Activated T-helper 1 cell treated with anti-CD3 and anti-CD28 coated beads, Interleukin-2, amount 50 U/mL, for 16 hours (primary cell): Measurements from ENCODE around the gene ESYT3.
A peak's percentile ranks its signal among the peaks of the same experiment; 100 is the strongest.
"Not testable (repeated sequence)": the region's sequence is repeated elsewhere in the genome, so short reads cannot be mapped to it uniquely, and the experiment has no call there.

Experiments
- DNase-seq, 2 donors: peaks; one replicate each; pipeline ENCODE4 v3.0.0-alpha.2; 2020; ENCODE audit warnings: low read depth in 1 of 2, low spot score in 1 of 2

ESYT3 gene

DNA sequence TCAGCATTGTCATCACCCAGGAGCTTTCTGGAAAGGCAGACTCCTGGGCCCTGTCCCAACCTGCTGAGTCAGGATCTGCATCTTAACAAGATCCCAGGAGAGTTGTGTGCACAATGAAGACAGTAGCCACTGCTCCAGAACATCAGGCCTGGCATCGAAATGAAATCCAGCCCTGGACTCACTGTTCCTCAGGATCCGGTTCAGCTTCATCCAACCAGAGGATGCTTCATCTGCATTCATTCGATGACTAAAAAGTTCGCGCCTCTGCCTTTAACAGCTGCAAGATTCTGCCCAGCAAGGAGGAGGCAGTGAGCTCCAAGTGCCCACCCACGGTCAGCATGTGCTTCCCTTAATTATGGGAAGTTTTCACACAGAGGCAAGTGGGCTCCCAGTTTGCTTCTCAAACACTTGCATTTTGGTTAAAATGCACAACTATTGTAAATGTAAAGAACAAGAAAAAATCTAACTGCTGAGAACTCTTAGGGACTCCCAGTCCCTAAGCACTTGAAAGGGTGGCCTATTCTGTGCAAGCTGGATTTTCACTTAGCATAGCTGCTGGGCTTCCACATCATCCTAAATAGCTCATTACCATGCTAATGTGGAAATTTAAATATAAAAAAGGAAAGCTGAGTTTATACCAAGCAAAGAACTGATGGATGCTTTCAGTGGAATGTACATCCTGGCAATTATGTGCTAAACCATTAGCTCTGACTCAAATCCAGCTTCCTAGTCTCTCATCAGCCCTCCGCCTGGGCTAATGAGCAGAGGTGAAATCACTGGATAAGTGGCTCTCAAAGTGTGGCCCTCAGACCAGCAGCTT lies 25.5 kb upstream of the ESYT3 start:
- no peak for DNase-seq

DNA sequence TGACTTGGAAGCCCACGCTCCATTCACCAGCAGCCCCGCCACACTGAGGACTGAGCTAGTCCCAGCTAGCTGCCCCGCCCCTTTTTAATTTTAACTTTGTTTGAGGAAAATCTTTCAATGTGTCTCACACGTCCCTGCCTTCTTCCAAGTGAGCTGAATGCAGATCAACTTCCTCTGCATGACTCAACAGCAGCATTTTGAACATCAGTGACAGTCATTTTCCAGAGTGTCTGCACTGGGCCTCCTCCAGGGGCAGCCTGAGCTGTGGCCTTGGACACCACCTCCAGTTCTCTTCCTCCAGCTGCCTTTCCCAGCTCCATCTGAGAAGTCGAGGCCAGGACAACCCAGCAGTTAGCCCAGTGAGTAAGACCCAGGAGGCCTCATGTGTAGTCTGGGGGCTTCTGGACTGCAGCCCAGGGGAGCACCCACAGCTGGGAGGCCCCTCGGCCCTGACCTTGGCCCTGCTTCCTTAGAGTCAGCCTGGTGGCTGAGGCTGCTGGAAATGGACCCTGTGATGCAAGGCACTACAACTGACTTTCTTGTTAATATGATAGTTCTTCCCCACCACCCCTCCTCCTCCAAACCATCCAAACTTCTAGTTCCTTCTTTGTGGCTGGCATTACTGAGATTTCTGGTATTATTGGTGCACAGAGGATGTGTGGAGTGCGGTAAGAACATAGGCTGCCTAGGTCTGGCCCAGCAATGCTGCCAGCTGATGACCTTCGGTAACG lies 21.4 kb upstream of the ESYT3 start:
- no peak for DNase-seq

DNA sequence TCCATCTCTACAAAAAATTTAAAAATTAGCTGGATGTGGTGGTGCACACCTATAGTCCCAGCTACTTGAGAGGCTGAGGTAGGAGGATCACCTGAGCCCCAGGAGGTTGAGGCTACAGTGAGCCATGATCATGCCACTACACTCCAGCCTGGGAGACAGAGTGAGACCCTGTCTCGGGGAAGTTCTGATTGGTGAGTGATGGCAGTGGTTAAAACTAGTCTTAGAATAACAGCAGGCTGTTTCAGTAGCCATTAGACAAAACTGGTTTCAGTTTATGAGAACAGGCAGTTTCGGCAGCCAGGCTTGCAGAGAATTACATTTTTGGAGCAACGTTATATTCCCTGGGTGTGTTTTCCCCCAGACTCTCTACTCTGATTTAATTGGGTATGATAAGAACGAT lies 18.2 kb upstream of the ESYT3 start:
- DNase-seq, result not testable (repeated sequence)

DNA sequence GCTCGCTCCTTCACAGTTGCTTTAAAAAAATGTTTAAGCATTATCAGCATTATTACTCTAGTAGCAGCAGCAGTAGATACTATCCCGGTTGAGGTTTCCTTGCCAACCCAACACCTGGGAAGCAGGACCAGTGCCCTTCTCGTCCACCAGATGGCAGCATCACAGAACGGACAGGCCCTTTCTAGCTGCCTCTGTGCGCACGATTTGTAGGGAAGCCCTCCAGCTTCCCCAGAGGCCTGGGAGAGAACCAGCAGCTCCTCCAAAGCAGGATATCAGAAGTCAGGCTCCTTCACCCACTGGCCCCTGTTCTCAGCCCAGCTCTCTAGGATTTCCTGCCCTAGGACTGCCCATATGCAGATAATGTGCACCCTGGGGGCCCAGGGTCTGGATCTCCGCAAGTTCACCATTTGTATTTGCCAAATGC lies 16.8 kb upstream of the ESYT3 start:
- peak; percentile 27 to 31 for DNase-seq

DNA sequence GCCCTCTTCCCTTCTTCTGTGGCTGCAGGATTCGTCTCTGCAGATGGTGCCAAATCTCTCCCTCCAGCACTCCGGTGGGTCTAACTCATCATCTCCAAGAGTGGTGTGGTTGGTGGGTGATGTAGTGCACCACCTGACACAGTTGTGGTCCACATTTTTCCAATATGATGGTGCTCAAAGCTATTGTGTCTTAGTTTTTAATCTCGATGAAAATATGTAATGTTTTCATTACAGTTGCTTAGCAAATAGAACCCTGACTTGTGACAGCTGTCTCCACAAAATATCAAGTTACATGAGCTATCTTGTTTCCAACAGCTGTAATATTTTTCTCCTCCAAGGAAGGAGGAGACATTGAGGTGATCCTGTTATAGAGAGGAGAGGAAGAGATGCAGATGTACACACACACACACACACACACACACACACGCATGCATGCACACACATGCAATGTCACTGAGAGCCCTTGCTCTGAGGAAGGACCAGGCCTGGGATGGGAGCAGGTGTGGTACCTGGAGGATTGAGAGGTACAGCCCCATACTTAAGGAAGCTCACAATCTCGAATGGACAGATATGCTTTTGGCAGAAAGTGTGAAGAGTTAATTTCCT lies 15.7 kb upstream of the ESYT3 start:
- DNase-seq, result no peak

DNA sequence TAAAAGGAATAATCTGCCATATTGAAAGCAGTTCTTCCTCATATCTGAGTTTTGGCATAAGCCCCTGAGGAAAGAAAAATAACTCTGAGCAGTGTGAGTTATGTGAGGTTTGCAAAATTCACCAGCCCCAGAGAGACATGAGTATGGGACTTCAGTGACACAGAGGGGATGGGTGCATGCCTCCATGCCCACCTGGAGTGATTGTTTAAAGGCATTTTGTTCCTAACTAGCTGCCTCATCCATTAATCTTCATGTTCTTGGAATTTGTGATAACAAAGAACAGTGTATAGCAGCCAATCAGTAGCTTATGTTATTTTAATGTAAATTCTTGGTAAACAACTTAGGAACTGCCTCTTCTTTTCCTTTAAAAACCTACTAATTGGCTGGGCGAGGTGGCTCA lies 11.1 kb upstream of the ESYT3 start:
- no peak for DNase-seq

DNA sequence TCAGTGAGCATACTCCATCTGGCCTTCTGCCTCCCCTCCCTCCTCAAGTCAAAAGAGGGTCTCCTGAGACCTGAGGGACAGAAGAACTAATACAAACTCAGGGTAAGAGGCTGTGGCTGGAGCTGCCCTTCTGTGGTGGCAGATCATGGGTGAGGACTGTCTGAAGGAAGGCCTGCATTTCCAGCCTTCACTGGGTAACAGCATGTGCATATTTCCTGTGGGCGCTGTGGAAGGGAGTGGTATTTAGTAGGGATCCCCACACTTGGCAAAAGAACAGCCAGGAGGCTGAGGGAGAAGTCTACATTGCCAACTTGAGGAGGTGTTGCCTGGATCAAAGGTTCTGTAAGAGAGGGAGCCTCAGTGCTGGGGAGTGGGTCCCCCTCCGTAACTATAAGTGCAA lies 10.1 kb upstream of the ESYT3 start:
- no peak for DNase-seq

DNA sequence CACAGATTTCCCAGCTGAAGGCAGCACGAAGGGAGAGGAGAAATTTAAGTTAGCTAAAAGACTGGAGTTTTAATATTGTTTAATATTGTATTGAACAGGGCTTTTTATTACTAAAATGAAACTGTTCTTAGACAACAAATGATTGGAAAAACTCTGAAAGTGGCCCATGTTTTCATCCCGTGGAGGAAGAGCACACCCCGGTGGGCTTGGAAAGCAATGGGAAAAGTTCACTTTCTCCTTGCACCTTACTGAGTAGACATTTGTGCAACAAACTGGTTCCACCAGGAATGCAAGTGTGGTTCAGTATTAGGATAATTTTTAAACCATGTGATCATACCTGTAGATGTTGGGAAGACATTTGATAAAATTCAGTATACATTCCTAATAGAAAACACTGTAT lies 8.2 kb upstream of the ESYT3 start:
- DNase-seq, result no peak

DNA sequence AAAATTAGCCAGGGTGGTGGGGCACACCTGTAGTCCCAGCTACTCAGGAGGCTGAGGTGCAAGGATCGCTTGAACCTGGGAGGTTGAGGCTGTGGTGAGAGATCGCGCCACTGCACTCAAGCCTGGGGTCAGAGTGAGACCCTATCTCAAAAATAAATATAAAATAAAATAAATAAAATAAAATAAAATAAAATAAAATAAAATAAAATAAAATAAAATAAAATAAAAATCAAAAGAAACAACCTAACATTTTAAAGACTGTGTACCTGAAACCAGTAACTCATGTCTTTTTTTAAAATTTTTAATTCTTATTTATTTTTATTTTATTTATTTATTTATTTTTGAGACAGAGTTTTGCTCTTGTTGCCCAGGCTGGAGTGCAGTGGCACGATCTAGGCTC lies 7.7 kb upstream of the ESYT3 start:
- DNase-seq, result not testable (repeated sequence)

DNA sequence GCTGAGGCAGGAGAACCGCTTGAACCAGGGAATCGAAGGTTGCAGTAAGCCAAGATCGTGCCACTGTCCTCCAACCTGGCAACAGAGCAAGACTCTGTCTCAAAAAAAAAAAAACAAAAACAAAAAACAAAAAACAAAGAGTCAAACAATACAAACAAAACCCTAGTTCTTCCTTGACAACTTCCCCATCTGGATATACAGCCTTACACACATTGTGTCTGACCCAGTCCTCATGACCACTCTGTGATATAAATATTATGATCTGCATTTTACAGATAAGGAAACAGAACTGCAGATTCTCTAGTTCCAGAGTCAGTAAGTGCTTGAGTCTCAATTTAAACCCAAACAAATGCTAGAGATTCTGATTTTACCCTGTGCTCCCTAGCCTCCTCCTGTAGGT lies 4.8 kb upstream of the ESYT3 start:
- no peak for DNase-seq

DNA sequence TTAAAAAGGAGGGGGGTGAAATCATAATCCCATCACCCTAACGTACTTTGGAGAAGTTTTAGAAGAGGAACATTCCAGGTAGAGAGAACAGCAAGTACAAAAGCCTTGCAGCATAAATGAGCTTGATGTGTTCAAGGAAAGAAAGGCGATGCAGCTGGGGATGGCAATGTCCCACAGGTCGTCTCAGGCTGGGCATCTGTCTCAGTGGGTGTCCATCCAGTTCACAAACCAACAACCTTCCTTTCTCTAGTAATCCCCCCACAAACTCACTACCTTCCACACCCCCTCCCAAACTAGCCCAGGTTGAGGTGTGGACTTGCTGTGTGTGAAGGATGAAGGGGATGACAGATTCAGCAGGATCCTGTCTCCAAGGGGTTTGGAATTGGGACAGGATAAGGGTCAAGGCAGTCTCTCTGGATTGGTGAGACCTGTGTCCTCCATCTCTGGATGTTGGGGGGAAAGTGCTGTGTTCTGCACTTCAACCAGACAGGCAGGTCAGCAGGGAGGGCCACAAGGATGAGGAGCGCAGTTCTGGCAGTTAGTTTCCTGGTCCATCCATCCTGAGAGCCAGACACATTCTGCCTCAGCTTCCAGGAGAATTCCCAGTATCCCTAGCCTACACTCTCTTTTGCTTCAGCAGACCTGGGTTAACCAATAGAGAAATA lies 1.7 kb upstream of the ESYT3 start:
- no peak for DNase-seq

DNA sequence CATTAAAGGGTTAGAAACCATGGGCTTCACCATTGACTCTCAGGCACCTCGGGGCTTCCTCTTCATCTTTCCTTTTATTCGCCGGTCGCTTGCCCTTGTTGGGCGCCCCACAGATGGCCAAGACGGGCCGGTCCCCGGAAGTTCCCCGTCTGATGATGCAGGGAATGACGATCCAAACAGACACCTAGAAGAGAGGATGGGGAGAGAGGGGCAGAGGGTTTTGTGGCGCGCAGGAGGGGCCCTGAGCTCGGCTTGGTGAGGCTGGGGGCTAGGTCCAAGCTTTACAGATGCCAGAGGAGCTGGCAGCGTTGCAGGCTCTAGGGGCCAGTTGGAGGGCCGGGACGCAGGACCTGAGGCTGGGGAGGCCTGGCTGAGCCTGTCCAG lies 532 bp upstream of the ESYT3 start:
- no peak for DNase-seq

DNA sequence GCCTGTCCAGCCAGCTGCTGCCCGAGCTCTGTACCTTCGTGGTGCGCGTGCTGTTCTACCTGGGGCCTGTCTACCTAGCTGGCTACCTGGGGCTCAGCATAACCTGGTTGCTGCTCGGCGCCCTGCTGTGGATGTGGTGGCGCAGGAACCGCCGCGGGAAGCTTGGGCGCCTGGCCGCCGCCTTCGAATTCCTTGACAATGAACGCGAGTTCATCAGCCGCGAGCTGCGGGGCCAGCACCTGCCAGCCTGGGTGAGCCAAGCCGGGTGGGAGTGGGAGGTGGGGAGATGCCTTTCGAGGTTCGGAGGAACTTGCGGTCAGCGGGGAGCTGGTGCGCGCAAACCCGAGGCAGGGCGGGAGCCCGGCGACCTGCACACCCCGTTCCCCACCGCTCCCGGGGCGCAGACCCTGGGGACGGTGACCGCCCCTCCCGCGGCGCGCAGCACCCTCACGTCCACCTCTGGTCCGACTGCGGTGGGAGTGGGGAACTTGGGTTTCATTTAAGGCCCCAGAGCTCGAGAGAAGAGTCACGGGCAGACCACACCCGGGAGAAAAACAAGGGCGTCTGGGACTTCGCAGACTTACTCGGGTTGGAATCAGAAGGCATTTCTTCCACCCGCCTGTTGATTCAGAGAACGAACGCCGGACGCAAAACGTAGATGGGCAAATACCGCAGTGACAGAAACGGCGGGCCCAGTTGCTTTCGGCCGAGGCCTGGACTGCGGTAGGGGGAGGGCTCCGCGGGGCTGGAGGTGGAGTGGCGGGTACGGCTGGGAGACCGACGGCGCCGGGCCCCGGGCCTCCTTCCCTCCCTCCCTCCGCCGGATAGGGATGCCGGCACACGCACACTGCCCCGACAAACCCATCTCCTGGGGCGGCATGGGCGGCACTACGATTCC lies 708 bp downstream of the ESYT3 start:
- DNase-seq, result no peak

DNA sequence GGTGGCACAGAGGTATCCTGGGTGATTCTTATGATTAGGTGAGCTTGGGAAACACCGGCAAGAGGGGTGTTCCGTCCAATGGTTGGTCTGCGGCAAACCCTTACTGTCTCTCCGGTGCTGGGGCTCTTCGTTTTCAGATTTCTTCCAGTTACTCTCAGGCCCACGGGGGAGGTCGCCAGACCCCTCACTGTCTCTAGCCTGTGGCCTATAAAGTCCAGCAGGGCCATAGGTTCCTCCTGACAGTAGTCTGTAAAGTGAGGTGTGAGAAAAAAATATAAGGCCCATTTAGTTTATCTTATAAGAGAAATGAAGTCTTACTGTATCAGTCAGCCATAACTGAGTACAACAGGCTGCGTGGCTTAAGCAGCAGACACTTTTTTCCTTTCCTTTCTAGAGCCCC lies 1.4 kb downstream of the ESYT3 start:
- DNase-seq, result no peak

DNA sequence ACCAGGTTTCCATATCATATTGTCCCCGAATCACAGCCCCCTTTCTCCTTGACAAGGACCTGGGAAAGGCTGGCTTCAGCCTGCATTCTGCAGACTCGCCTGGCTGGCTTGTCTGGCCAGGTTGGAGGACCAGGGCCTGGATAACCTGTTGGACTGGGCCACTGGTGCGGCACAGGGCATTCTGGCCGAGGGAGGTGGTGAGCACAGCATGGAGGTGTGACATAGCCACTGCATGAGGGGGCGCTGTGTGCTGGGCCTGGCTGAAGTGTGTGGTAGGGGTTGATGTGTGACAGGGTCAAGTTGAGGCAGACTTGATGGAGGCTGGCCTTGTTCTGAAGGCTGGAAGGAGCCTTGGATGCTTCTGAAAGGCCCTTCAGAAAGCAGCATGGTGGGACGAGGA lies 2.9 kb downstream of the ESYT3 start:
- no peak for DNase-seq

DNA sequence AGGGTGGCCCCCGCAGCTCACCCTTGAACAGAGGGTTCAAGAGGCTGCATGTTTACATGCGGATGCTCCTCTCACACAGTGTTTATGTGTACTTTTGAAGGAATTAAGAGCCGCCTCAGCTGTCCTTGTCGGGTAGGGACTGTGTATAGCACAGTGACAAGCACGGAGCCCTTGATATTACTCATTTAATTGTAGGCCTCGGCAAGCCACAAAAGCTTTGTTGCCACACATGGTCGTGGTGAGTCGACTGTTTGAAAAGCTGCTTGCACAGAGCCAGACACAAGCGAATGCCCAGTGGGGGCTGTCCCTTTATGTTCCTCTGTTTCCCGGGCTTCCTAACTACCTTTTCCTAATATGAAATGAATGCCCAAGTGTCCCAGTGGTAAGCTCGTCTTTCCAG lies 4.5 kb downstream of the ESYT3 start:
- no peak for DNase-seq

DNA sequence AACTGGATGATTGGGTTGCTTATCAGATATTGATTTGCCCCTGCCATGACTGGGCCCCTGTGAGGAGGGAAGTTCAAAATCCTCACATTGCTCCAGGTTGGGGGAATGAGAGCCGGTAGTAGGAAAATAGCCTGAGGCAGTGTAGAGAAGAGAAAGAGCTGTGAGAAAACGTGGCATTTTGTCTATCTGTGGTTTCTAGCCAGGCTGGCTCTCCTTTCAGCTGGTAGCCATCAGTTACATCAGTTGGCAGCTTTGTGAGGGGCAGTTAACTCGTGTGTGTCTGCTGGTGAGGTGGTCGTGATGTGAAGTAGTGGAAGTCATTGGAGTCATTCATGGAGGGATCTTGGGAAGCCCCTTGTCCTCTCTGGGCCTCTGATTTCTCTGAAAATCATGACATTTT lies 5.2 kb downstream of the ESYT3 start:
- DNase-seq, result no peak

DNA sequence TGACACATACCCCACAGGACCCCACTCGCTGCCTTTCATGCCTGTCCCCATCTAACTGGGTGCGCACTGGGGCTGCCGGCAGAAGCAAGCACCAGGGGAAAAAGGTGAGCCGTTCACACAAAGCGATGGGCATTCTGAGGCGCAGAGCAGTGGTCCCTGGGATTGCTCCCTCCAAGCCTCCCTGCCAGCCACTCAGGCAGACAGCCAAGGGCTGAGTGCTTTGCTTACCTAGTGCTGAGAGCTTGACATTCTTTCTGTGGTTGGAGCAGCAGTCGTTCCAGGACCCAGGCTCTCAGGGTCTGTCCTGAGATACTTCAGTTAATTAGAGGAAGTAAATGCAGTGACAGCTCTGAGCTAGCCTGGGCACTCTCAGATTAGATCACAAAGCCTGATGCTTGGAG lies 5.7 kb downstream of the ESYT3 start:
- no peak for DNase-seq

DNA sequence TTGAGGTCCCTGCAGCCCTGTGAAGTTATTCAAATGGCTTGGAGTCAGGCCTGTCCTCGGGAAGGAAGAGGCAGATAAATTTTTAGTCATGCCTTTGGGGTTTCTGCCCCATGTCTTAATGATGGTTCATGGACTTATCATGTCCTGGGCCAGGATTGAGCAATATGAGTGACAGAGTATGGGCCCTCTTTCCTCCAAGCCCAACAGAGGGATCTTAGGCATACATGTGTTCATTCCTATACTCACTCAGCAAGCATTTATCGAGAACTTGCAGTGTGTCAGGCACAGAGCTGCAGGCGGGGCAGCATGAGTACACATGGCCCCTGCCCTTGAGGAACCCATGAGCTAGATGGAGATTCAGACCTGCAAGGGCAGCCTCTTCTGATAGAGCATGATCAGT lies 6.2 kb downstream of the ESYT3 start:
- no peak for DNase-seq

DNA sequence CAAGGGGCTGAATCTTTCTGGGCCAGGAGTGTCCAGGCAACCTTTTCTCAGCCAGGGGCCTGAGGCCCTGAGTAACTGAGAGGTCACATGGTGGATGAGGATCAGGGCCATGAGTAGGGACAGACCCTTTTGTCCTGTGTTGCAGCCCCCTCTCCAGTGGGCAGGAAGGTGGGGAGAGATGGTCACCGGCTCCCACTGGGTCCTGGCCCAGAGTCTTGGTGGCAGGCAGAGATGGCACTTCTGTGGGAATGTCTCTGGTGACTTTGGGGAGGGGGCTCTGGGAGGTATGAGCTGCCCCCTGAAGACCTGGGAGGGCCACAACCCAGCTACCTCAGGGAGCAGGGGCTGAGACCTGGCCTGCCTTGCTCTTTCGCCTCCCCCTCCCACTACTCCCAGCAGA lies 6.8 kb downstream of the ESYT3 start:
- no peak for DNase-seq

DNA sequence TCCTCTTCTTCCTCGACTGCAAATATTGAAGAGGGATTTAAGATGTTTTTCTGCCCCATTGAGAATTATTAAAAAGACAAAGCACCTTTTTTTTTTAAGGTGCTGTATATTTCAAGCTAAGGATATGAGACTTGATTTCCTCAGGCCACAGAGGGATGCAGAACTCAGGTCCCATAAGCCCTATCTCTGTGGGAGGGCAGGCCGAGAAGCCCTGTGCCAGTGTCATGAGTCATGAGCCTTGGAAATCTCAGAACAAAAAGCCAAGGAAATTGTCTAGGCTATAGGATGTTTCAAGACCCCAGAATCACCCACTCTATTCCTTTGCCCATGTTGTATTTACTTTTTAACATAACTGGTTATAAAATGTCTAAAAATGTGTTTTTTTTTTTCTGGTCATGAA lies 7.3 kb downstream of the ESYT3 start:
- no peak for DNase-seq
